GM18520 (cell line): Measurements from ENCODE around the gene SLC46A3.
"Not testable (repeated sequence)": the region's sequence is repeated elsewhere in the genome, so short reads cannot be mapped to it uniquely, and the experiment has no call there.

Source experiments
- ATAC-seq: cut with Tn5 transposase; IDR thresholded peaks from one replicate; pipeline ENCODE4 v1.9.1; 2021; ENCODE audit not compliant: unreplicated experiment

Gene SLC46A3

DNA sequence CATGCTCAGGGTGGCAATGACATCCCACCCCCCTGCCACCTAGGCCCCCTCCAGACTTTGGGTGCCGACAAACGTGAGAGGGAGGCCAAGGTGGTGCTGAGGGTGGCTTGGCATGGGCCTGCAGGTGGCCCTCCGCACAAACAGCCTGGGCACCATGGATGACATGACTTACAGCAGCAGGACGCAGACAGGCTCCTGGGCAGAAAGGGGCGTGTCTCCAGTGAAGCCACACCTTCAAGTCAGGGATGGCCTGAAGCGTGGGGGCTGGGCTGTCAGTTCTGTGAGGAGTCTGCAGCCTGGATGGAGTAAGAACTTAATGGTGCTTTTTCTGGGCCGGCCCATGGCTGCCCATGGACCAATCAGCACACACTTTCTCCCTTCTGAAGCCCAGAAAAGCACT is 34.5 kb downstream of the SLC46A3 start:
- no peak for ATAC-seq

- ATAC-seq = not testable (repeated sequence)
Measured at GRCh38 chr13:28683169-28683568, 35.6 kb downstream of the SLC46A3 start.

DNA sequence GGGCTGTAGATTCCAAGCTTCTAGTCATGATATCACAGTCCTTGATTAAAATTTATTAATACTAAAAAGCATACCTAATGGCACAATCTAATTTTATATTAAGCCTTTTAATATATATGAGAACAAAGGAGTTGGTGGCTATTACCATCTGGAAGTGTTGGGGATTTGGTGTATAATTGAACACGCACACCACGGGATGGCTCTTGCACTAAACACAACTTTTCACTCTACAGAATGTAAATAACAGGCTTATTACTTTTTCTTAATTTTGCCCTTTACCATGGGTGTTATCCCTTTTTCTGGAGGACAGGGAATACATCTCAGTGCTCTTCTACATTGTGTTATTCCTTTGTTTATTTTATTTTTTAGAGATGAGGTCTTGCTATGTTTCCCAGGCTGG is 38.2 kb downstream of the SLC46A3 start:
- no peak for ATAC-seq

DNA sequence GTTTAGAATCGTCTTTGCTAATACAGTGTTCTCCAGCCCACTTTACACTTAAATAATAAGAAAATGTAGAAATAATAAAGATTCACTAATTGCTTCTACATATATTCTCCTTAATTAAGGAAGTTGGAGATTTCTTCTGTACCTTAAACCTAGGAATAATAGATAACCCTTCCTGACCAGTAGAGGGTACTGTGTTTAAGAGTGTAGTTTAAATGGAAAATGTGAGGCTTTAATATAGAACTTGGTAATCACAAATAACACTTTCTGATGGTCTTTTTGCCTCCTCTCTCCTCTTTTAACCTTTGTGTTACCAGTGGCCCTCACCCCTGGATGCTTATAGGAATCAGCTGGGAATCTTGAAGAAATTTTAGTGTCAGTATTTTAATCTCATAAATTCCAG is 39.1 kb downstream of the SLC46A3 start:
- no peak for ATAC-seq

DNA sequence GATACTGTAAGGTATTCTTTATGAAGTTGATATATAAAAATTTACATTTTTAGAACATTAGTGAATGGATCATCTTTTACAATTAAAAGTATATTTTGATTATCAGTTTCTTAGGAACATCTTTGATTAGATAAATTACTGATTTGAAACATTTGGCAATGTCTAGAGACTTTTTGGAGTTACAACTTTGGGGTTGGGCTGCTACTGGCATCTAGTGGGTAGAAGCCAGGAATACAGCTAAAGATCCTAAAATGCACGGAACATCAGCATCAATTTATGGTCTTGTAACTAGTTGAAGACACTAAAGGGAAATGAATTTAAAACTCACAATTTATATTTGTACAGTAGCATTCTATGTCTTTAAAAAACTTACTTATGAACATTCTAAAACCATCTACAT is 40.0 kb downstream of the SLC46A3 start:
- ATAC-seq = no peak

DNA sequence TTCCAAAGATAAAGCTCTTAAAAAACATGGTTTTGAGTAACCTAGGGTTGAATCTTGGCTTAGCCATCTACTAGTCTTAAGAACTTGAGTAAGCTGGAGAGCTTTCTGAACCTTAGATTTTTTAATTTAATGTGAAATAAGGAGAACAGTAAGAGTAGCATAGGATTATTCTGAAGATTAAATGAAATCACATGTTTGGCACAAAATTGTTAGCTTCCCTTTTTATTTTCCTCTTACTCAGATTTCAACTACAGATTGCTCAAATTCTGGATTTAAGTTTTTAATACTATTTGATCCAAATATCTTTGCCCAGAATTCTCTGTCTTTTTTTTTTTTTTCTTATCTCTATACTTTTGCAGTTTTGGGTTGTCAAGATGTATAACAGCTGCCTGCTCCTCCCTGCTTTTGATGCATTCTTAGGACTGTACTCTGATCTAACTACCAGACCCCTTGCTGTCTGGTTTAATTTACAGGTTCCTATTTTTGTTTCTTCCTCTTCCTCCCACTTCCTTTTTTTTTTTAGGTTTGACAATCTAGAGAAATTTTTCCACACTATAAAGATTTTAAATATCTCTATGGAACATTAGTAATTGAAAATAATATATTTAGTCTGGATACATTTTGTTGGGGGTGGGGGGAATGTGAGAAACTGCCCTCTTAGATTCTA is 47.5 kb downstream of the SLC46A3 start:
- no peak for ATAC-seq

DNA sequence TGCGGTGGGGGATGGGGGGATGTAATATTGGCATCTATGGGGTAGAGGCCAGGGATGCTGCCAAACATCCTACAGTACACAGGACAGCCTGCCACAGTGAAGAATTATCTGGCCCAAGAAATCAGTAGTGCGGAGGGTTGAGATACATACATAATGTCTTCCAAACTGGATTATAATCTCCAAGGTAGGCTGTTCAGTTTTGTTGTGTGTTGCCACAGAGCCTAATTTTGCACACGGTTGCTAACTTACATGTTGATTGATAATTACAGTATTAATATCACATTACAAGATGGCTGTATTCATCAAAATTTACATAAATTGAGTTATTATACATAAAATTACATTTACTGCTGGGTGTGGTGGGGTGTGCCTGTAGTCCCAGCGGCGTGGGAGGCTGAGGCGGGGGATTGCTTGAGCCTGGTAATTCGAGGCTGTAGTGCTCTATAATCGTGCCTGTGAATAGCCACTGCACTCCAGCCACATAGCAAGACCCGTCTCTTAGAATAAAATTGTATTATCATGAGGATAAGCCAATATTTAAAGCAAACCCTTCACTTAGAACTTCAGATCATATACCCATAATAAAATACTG is 51.8 kb downstream of the SLC46A3 start:
- no peak for ATAC-seq

- no peak for ATAC-seq
Measured at GRCh38 chr13:28659621-28659970, 59.2 kb downstream of the SLC46A3 start.

DNA sequence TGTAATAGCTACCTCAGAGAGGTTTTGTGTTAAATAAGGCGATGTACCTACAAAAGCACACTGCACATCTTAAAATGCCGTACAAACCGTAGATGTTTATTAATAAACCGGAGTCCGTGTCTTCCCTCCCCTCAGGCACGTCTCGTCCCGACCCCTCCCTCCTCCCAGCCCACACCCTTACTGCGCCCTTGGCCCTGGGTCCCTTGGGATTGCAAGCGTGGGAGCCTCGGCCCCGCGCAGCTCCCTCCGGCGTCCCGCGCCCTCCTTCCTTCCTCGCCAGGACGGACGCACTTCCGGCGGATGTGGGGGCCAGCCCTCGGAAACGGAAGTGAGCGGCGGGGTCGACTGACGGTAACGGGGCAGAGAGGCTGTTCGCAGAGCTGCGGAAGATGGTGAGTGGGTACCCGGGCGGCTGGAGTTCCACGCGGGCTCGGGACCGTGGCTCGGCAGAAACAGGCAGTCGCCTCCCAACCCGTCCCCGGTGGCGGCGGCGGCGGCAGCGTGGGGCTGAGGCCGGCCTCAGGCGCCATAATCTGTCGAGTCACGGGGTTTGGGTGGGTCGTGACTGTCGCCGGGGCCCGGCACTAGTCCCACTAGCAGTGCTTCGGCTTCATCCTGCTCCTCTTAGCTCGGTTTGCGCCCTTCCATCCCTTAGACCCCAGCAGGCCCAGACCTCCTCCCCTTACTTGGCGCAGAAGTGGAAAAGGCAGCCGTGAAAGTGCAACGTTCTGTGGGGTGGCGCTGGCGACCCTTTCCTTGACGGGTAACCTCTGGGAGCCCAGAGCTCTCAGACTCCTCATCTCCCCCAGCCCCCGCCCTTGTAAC is 59.8 kb downstream of the SLC46A3 start, which contains the start of gene POMP:
Gene POMP (plus strand): TSS at position 335 of the 825 bp plus-strand sequence. CDS start 55 bp downstream, at position 390.
- ATAC-seq = peak; percentile 78

DNA sequence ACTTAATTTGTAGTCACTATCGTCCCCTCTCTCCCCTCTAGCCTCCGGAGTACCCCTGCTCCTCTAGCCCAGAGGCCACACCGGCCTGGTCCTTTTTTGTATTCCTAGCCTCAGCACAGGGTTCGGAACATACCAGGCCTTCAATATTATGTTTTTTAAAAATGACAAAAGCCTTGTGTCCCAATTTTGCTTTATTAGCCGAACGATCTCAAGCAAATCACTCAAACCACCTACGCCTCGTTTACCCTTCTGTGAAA is 60.3 kb downstream of the SLC46A3 start:
- ATAC-seq = no peak

- no peak for ATAC-seq
Measured at GRCh38 chr13:28657784-28658538, 60.8 kb downstream of the SLC46A3 start.

DNA sequence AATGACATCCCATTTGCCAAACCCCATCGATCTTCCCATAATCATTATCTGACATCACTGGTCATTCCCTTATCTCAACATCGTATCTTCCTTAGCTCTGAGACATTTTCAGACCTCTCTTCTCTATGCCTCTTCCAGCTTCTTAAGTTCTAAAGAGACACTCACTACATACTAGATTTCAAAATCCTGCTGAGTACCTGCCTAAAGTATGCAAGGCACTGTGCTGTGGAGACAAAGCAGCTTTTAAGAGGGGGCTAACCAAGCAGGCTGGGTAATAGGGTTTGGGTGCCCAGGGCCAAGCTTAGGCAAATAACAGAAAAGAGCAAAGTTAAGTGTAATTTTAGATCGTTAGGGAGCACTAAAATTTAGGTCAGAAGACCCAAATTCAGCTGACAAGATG is 63.2 kb downstream of the SLC46A3 start:
- ATAC-seq = no peak

- ATAC-seq = no peak
Measured at GRCh38 chr13:28654276-28654675, 64.5 kb downstream of the SLC46A3 start.

DNA sequence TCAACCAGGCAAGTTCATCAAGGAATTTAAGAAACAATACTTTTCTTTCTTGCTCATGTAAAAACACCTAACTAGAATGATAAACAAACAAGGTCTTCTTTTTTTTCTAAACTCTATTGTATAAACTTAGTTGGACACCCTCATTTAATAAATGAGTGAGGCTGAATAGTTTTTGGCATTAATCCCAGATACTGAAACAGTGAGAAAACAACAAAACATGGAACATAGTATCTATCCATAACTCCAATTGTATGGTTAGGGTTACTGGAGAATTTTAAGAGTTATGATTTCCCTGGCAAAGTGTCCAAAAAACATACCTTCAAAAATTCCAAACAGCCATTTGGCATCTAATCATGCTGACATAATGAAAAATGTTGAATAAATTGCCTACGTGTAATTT is 65.7 kb downstream of the SLC46A3 start:
- ATAC-seq = no peak

GRCh38 chr13:28651810-28652401 is 66.9 kb downstream of the SLC46A3 start:
- ATAC-seq = no peak

DNA sequence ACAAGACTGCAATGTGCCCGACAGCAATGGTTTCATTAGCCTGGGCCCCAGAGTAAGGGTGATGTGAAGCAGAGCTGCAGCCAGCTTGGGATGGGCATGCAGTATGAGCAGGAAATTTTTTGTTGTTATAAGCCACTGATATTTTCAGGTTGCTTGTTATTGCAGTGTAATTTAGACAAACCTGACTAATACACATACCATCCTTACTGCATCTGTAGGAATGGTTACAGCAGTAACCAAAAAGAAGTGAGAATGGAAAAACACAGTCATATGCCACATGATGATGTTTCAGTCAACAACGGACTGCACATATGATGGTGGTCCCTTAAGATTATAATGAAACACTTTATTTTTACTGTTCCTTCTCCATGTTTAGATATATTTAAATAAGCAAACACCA is 68.5 kb downstream of the SLC46A3 start:
- ATAC-seq = no peak
